ENCODE results near the gene GPR35. TPM values are rescaled to one million over a fixed set of nuclear protein-coding genes. Genes with fewer than 3 reads are reported as not detected.
A peak's percentile ranks its signal among the peaks of the same experiment; 100 is the strongest.

GPR35 gene
- total and polyA plus RNA-seq, 12 donors, result 0.40 to 5.2 (median 1.2) TPM

DNA sequence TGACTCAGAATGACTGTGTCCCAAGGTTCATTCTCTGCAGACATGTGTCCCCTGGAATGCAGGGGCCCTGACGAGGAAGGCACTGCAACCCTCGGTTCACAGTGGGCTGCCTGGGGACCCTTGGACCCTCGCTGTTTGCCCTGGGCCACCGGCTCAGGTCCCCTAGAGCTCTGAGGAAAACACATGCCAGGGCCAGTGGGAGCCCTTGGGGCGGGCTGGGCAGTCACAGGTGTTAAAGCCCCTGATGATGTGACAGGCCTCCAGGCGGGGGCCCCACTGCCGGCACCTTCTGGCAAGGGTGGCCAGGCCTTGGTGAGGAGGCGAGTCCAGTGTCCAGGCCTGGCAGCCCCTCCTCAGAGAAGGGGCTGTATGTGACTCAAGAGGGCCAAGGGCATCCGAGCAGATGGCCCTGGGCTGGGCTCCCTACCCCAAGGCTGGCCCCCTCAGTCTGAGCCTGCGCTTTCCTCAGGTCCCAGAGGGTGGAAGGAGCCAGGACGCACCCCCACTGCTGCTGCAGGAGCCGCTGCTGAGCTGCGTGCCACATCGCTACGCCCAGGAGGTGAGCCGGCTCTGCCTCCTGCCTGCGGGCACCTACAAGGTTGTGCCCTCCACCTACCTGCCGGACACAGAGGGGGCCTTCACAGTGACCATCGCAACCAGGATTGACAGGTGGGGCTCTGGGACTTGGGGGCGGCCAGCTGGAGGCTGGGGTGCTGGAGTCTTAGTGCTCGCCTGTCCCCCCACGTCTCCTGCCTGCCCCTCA, 27.7 kb upstream of the GPR35 start:
- ATAC-seq (no peak), DNase-seq (peak in 1 of 2 donors; percentile 9)
- WGBS, 2 donors, result 87 to 89% methylated on average over 22 of the region's 22 CpGs
- Histone ChIP-seq H3K4me1 (peaks cover 3 to 46% (median 20%) of the 10 kb centered on the region in 9 donors), H3K36me3 (peaks cover 0 to 82% (median 8%) of the 10 kb centered on the region in 9 donors), H3K4me3 (no peak overlapping the region), H3K9me3 (no peaks in the 10 kb centered on the region), H3K27me3 (no peaks in the 10 kb centered on the region), H3K27ac (no peak overlapping the region)
- TF ChIP-seq, protein P1, sequence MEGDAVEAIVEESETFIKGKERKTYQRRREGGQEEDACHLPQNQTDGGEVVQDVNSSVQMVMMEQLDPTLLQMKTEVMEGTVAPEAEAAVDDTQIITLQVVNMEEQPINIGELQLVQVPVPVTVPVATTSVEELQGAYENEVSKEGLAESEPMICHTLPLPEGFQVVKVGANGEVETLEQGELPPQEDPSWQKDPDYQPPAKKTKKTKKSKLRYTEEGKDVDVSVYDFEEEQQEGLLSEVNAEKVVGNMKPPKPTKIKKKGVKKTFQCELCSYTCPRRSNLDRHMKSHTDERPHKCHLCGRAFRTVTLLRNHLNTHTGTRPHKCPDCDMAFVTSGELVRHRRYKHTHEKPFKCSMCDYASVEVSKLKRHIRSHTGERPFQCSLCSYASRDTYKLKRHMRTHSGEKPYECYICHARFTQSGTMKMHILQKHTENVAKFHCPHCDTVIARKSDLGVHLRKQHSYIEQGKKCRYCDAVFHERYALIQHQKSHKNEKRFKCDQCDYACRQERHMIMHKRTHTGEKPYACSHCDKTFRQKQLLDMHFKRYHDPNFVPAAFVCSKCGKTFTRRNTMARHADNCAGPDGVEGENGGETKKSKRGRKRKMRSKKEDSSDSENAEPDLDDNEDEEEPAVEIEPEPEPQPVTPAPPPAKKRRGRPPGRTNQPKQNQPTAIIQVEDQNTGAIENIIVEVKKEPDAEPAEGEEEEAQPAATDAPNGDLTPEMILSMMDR (IDR thresholded peaks at IDR 0.05), result no peak
- intact Hi-C loops (cut with DNase I), result loop anchor here in 1 of 10 donors (5.0 kb wide), 1 partner anchor 35 kb away; the partner anchor contains the start of gene DUSP28

DNA sequence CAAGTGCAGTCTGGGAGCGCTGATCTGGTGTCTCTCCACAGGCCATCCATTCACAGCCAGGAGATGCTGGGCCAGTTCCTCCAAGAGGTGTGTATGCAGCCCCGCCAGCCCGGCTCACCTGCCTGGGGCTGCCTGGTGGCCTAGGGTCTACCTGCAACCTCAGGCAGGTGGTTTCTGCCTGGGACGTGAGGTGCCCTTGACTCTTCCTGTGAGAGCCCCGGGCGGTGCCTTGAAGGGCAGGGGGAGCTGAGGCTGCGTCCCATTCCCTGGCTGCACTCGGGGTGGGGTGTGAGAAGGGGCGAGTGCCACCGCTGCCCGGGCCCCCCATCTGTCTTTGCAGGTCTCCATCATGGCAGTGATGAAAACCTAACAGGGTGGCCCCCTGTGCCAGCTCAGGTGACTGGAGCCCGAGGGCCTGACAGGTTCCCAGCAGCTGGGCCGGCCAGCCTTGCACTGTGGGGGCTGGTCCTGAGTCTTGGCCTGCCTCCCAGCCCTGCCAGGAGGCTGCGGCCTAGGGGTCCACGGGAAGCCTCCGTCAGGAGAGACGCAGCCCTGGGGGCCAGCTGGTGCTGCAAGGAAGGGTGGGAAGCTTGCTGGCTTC, 26.9 kb upstream of the GPR35 start:
- Histone ChIP-seq H3K9me3 (no peaks in the 10 kb centered on the region), H3K36me3 (peaks cover 0 to 74% (median 8%) of the 10 kb centered on the region in 9 donors), H3K4me3 (no peak overlapping the region), H3K4me1 (peaks cover 3 to 40% (median 20%) of the 10 kb centered on the region in 9 donors), H3K27me3 (no peaks in the 10 kb centered on the region), H3K27ac (no peak overlapping the region)
- intact Hi-C loops (cut with DNase I), result loop anchor here in 1 of 10 donors (5.0 kb wide), 1 partner anchor 36 kb away; the partner anchor contains the start of gene DUSP28
- ATAC-seq (no peak), DNase-seq (peak in 1 of 2 donors; percentile 11)
- 89 to 94% methylated on average over 17 of the region's 17 CpGs for WGBS, 2 donors
- TF ChIP-seq, protein P1 (IDR thresholded peaks at IDR 0.05), result no peak

DNA sequence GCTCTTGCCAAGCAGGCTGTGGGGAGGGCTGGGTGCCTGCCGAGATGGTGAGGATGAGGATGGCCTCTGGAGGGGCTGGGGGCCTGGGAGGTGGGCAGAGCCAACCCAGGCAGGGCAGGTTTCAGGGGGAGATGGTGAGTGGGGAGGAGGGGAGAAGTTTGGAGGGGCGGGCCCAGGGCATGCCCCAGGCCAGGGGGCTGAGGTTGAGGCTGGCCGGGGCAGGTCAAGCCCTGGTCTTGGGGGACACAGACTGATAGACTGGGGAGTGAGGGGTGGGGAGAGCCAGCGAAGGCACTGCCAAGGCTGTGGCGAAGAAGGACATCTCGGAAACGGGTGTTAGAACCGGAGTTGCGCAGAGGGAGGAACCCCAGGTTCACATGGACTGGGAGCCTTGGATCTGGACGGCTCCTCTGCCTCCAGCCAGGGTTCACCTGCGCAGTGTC, 26.1 kb upstream of the GPR35 start:
- Histone ChIP-seq H3K4me3 (no peak overlapping the region), H3K4me1 (peaks cover 0 to 35% (median 17%) of the 10 kb centered on the region in 9 donors), H3K9me3 (no peaks in the 10 kb centered on the region), H3K27ac (no peak overlapping the region), H3K27me3 (no peaks in the 10 kb centered on the region), H3K36me3 (peaks cover 0 to 69% (median 8%) of the 10 kb centered on the region in 9 donors)
- intact Hi-C loops (cut with DNase I), result loop anchor here in 1 of 10 donors (5.0 kb wide), 1 partner anchor 37 kb away; the partner anchor contains the start of gene DUSP28
- 95 to 97% methylated on average over 11 of the region's 11 CpGs for WGBS, 2 donors
- DNase-seq (no peak), ATAC-seq (no peak)
- TF ChIP-seq, protein P1 (IDR thresholded peaks at IDR 0.05), result no peak

DNA sequence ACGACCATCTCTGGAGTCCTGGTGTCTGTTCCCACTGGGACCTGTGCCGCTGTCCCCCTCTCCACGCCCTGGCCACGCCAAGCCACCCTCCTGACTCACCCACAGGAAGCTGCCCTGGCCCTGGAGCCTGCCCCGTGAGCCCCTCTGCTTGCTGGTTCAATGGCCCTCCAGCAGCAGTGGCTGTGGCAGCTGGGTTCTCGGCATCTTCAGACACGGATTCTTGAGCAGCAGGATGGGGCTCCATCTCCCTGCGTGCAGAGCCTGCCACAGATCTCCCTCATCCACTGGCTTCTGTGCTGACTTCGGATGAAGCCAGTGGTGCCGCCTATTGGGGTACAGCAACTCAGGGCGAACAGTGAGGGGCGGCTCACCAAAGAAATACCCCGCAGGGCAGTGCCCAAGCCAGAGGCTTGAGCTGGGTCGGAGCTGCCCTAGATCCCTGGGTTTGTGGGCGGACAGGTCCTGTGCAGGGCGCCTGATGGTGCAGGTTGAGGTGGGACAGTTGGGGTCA, 24.8 kb upstream of the GPR35 start:
- WGBS, 2 donors, result 95 to 96% methylated on average over 16 of the region's 16 CpGs
- Histone ChIP-seq H3K4me1 (peaks cover 0 to 29% (median 16%) of the 10 kb centered on the region in 9 donors), H3K27ac (no peak overlapping the region), H3K9me3 (no peaks in the 10 kb centered on the region), H3K4me3 (no peak overlapping the region), H3K36me3 (peaks cover 0 to 60% (median 8%) of the 10 kb centered on the region in 9 donors), H3K27me3 (no peaks in the 10 kb centered on the region)
- intact Hi-C loops (cut with DNase I), result loop anchor here in 1 of 10 donors (5.0 kb wide), 1 partner anchor 242 kb away; no protein-coding TSS in a partner anchor
- ATAC-seq (no peak), DNase-seq (peak in 1 of 2 donors; percentile 3)
- TF ChIP-seq, protein P1 (IDR thresholded peaks at IDR 0.05), result no peak

Measured in heart right ventricle (tissue), 16 donors.